GM12892 (cell line): ENCODE measurements around the gene RBM28.
"Not testable (repeated sequence)": the region's sequence is repeated elsewhere in the genome, so short reads cannot be mapped to it uniquely, and the experiment has no call there.

ENCODE experiments used
- POLR2A ChIP-seq: IDR thresholded peaks from 2 replicates; pipeline ENCODE4 v1.6.1; 2011; ENCODE audit warnings: low read depth, low read length, control low read depth
- POLR2AphosphoS5 ChIP-seq: IDR thresholded peaks from 2 replicates; pipeline ENCODE4 v1.6.1; 2011; ENCODE audit warnings: low read depth, low read length, control low read depth
- TAF1 ChIP-seq: IDR thresholded peaks from 2 replicates; pipeline ENCODE4 v1.6.1; 2011; ENCODE audit warnings: low read depth, mild to moderate bottlenecking, control low read depth, low read length, borderline replicate concordance

DNA sequence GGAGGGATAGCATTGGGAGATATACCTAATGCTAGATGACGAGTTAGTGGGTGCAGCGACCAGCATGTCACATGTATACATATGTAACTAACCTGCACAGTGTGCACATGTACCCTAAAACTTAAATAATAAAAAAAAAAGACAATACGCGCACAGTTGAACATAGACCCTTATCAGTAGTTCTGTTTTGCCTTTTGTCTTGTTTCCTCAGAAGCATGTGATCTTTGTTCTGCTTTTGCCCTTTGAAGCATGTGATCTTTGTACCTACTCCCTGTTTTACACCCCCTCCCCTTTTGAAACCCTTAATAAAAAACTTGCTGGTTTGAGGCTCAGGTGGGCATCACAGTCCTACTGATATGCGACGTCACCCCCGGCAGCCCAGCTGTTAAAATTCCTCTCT is 45.7 kb downstream of the RBM28 start:
- not testable (repeated sequence) for TF ChIP-seq TAF1, POLR2A, POLR2AphosphoS5
